RCC 7860 (cell line): ENCODE measurements around the gene DCP1A.

ENCODE experiments used
- DNase-seq: peaks from one replicate; pipeline ENCODE4 v3.0.0-alpha.2; 2015; ENCODE audit warnings: low spot score
- FAIRE-seq: peaks from 2 replicates; lab custom pipeline; 2012; peaks lifted over from hg19 to GRCh38; lab: Jason Lieb, UNC

The DCP1A gene

GRCh38 chr3:53250453-53250852 is 96.9 kb downstream of the DCP1A start:
- DNase-seq (no peak), FAIRE-seq (no peak)

- DNase-seq (no peak), FAIRE-seq (no peak)
Measured at GRCh38 chr3:53248161-53248560, 99.2 kb downstream of the DCP1A start.

- no peak for DNase-seq
- no peak for FAIRE-seq
Measured at GRCh38 chr3:53247619-53248018, 99.7 kb downstream of the DCP1A start.

GRCh38 chr3:53244271-53244670 is 103.1 kb downstream of the DCP1A start:
- FAIRE-seq = no peak
- no peak for DNase-seq

GRCh38 chr3:53243785-53244184 is 103.6 kb downstream of the DCP1A start:
- no peak for FAIRE-seq
- DNase-seq = no peak

GRCh38 chr3:53243165-53243564 is 104.2 kb downstream of the DCP1A start:
- DNase-seq (no peak), FAIRE-seq (no peak)

GRCh38 chr3:53242642-53243041 is 104.7 kb downstream of the DCP1A start:
- FAIRE-seq (no peak), DNase-seq (no peak)

GRCh38 chr3:53242155-53242554 is 105.2 kb downstream of the DCP1A start:
- DNase-seq (no peak), FAIRE-seq (no peak)

- FAIRE-seq (no peak), DNase-seq (no peak)
Measured at GRCh38 chr3:53240989-53241972, 106.1 kb downstream of the DCP1A start.

- FAIRE-seq (no peak), DNase-seq (no peak)
Measured at GRCh38 chr3:53239800-53240199, 107.5 kb downstream of the DCP1A start.

GRCh38 chr3:53238886-53239285 is 108.5 kb downstream of the DCP1A start:
- DNase-seq = peak; percentile 51
- peak; percentile 53 for FAIRE-seq

- FAIRE-seq (peak; percentile 99), DNase-seq (peak; percentile 98)
Measured at GRCh38 chr3:53238051-53238850, 109.1 kb downstream of the DCP1A start.

GRCh38 chr3:53236112-53236841 is 111.1 kb downstream of the DCP1A start:
- FAIRE-seq (peak; percentile 73), DNase-seq (peak; percentile 87)

- no peak for DNase-seq
Measured at GRCh38 chr3:53235545-53235944, 111.8 kb downstream of the DCP1A start.

GRCh38 chr3:53234841-53235232 is 112.5 kb downstream of the DCP1A start:
- FAIRE-seq (no peak), DNase-seq (no peak)

More at GRCh38 chr3:53235545-53235944, 111.8 kb downstream of the DCP1A start:
- no peak for FAIRE-seq

- DNase-seq = no peak
- FAIRE-seq = no peak
Measured at GRCh38 chr3:53234130-53234840, 113.1 kb downstream of the DCP1A start.
